HG02885 (cell line): ENCODE results near the gene RBM12.

ENCODE experiments used
- ATAC-seq: cut with Tn5 transposase; IDR thresholded peaks from one replicate; pipeline ENCODE4 v1.9.1; 2021; ENCODE audit warnings: mild to moderate bottlenecking; ENCODE audit not compliant: unreplicated experiment, poor library complexity

Gene RBM12

GRCh38 chr20:35660122-35660937 lies 4.4 kb downstream of the RBM12 start:
- no peak for ATAC-seq

DNA sequence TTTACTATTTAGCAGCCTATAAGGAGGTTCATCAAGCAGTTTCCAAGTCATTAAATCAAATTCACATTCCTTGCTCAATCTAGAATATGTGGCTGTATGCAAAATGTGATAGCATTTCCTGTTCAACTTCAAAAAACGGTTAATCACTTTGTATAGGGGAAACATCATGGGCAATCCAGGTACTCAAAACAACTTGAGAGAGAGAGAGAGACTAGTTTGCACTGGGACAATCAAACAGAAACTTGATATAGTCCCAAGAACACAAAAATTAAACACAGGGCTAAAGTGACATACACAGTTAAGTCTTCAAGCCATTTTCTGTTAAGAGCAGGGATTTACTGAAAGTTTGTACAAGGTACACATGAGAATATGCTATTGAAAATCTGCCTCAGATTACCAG lies 7.4 kb downstream of the RBM12 start:
- ATAC-seq, result no peak

DNA sequence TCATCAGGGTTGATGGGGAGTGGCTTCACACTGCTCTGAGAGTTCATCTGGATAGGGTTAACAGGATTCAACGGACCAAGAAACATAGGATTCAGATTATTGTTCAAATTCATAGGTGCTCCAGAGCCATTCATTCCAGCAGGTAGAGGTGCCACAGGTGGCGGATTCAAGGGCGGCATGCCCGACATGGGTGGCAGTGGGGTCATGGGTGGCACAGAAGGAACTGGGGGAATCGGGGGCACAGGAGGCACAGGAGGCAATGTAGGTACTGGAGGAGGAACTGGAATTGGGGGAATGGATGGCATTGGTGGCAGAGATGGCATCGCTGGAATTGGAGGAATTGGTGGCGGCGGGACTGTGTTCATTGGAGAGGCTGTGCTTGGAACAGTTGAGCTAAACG lies 10.3 kb downstream of the RBM12 start:
- ATAC-seq, result no peak

DNA sequence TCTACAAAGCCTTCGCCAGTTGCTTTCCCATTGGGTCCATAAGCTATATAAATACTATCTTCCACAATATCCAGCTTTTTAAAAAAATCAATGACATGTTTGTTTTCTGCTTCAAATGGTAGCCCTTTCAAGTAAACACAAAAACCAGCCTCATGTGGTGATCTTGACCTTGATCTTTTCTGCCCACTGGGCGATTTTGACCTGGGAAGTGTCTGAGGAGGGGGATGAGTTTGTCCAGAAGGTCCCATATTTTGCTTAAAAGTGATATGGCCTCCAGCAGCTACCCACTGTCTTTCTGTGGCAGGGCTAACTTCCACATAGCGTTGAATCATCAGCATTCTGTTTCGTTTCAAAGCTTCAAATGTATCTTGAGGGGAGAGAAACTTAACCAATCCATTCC lies 10.8 kb downstream of the RBM12 start:
- no peak for ATAC-seq

GRCh38 chr20:35653430-35653734 lies 11.3 kb downstream of the RBM12 start:
- no peak for ATAC-seq

GRCh38 chr20:35652641-35653429 lies 11.9 kb downstream of the RBM12 start:
- no peak for ATAC-seq

DNA sequence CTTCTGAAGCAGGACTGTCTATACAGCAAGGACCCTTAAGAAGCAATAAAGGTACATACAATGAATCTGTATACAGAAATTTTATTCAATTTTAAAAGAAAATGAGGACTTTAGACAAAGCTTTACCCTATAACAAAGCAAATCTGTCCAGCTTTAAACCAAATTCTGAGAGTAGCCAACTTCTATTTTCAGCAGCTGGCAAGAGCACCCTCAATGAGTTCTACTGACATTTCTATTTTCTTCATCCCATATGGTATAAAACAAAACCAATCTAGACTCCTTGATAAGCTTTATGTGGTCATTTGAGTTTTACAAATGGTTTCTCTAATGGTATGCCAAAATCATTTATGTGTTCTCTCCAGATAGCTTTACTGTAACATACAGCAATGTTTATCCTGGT lies 12.7 kb downstream of the RBM12 start:
- no peak for ATAC-seq

DNA sequence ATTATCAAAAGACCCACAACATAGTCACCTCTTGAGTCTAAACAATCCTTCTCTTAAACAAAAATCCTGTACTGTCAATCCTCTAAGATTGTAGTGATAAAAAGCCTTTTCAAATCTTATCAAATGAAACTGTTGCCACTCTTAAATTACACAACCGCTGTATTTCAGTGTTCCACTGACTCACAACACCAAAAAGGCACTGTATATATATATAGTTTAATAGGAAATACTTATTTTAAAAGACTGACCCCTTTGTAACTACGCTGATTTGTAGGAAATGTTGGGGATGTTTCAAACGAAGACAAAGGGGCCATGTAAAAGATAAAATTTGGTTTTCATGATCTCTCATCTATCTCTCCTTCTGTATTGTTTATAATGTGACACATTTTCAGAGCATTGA lies 14.1 kb downstream of the RBM12 start:
- ATAC-seq, result no peak

DNA sequence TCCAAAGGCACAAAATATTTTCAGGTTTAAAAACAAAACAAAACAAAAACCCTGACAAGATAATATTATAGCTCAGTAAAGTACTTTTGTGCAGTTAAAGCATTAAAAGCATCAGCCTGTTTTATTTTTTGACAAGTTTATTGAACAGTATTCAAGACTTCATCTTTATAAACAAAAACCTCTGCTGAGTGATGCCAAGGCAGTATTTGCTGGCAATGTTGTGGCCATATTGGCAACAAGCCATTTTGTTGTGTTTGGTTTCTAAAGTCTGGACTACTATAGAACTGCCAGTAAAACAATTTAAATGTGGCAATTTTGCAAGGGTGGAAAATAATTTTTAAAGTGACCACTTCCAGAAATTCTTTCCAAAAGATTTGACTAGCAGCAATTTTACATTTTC lies 15.9 kb downstream of the RBM12 start:
- no peak for ATAC-seq

DNA sequence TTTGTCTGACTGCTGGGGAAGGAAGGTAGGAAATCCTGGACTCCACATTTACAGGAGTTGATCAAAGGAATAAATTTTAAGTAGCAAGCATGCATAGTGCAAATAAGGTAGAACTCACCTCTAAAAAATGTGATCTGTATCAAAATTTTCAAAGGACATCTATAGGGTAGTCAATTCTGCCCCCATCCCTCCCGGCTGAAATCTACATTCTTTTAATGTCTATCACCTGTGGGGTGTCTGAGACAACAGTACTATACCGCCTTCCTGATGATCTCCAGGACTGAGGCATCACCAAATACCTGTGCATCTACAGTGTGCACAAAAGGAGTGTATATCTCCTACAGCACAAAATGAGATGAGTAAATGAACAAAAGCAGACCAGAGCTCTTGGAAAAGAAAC lies 19.9 kb downstream of the RBM12 start:
- ATAC-seq, result no peak

GRCh38 chr20:35643045-35643444 lies 21.7 kb downstream of the RBM12 start:
- ATAC-seq, result no peak

- no peak for ATAC-seq
Measured at GRCh38 chr20:35641743-35642142, 23.0 kb downstream of the RBM12 start.

DNA sequence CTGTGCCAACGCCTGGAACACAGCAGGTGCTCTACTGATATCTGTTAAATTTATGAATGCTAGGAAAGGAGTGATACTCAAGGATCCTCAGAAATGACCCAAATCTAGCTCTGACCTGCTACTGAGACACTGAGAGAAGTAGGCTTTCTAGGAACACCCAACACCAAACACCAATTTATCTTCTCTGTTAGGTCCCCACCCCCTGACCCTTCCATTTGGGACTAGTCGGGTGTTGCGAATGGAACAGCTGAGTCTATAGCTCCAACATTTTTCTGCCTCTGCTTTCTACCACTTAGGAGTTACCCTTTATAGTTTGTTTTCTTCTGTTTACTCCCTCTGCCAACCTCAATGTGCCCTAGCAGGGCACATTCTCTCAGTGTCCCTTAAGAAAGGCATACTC lies 24.0 kb downstream of the RBM12 start:
- no peak for ATAC-seq

DNA sequence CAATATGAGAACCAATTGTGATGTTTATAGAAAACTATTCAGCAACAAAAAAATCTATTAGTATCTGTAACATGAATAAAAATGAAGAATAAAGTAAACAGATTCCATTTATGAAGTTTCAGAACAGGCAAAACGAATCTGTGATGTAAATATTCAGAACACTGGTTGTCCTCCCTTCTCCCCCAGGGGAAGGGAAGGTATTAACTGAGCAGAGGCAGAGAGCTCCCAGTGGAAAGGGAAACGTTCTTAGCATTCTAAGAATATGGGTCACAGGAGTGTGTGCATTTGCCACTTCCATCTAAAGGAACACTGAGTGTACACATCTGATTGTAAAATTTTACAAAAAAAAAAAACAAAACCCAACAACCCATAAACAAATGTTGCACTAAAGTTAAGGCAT lies 25.9 kb downstream of the RBM12 start:
- no peak for ATAC-seq

- ATAC-seq, result no peak
Measured at GRCh38 chr20:35637276-35637675, 27.4 kb downstream of the RBM12 start.

- no peak for ATAC-seq
Measured at GRCh38 chr20:35636095-35636494, 28.6 kb downstream of the RBM12 start.

- no peak for ATAC-seq
Measured at GRCh38 chr20:35635652-35636051, 29.0 kb downstream of the RBM12 start.

DNA sequence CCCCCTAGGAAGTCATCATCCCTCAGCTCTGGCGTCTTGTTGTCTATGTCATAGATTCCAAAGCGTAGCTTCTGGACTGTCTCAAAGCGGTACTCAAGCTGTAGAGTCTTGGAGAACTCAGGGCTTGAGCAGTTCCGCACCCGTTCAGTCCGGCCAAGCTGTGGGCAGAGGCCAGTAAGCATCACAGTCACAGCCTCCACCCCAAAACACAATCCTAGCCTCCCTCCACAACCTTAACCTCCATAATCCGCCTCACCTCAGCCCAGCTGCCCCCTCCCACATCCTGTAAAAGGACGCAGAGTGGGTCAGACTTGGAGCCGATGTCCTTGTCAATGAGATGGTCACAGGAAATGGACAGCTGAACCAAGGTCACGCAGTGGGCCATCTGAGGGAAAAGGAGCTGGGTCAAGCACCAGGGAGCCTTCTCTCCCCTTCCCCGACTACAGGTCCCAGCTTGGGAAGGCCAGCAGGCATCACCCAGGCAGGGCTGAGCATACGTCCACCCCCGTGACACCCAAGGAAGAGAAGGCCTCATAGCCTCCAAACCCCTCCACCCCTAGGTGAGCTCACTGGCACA lies 32.1 kb downstream of the RBM12 start:
- ATAC-seq, result no peak

DNA sequence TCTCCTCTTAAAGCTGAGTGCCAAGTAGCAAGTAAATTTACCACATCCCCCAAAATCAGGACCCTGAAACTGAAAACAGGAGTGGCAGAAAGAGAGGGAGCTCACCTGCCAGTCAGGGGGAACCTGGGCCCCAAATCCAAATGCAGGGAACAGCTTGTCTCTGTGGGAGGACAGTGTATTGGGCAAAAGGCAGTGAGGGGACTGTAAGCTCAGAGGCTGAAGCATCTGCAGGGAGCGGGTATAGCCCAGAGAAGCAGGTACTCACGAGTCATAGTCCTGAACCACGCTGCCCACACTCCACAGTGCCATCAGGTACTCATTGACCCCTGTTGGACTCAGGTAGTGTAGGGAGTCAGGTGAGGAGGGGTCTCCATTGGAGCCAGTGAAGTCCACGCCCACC lies 34.1 kb downstream of the RBM12 start:
- no peak for ATAC-seq

DNA sequence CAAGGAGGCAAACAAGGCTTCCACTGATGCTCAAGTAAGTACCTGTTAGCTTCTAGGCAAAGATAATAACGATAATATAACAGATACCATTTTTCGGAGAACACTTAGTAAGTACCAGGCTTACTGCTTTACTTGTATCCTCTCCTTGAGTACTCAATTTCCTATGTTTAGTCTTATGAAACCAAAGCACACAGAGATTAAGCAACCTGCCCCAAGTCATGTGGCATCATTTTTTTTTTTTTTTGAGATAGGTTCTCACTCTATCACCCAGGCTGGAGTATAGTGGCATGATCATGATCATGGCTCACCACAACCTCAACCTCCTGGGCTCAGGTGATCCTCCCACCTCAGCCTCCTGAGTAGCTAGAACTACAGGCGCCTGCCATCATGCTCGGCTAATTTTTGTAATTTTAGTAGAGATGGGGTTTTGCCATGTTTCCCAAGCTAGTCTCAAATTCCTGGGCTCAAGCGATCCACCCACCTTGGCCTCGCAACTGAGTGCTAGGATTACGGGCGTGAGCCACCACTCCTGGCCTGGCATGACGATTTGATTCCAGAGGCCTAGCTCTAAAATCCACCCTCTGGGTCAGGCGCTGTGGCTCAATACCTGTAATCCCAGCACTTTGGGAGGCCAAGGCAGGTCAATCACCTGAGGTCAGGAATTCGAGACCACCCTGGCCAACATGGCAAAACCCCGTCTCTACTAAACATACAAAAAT lies 35.1 kb downstream of the RBM12 start:
- ATAC-seq, result no peak

DNA sequence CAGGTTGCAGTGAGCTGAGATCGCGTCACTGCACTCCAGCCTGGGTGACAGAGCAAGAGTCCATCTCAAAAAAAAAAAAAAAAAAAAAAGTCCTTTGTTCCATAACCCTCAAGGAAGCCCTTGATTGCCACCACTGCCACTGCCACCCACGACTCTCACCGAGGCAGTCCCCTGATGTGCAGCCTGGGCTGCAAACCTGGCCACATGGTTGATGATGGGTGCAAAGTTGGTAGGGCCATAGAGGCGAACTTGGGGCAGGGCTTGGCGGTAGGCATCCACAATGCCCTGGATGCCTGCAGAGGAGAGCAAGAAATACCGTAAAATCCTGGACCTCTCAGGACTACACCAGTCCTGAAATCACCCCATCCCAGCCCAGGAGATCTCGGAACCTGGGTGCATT lies 37.6 kb downstream of the RBM12 start:
- no peak for ATAC-seq
